ENCODE data around the gene RPL36AL.

GRCh38 chr14:49594347-49595091 is 25.9 kb downstream of the RPL36AL start:
- no peak for TF ChIP-seq CTCF (IDR thresholded peaks at IDR 0.05)
- no peak for TF ChIP-seq EZH2 (IDR thresholded peaks at IDR 0.05; ENCODE audit: borderline replicate concordance, insufficient read depth, low read depth, low read length, poor library complexity, severe bottlenecking)
